A673 (cell line): ENCODE data around the gene MIER3. TPM values are rescaled to one million over a fixed set of nuclear protein-coding genes. Genes with fewer than 3 reads are reported as not detected.

Experiments
- BruUV-seq: library from RNA; stranded (reverse); fragments of 400-500 nt; replicated peaks from 2 replicates; lab custom pipeline; 2021; lab: Mats Ljungman, UMichigan
- CTCF ChIA-PET: fragments of 300-600 bp; sonication (Branson Sonifier 250); formaldehyde crosslinking; loops from one replicate; lab custom pipeline; 2022; ENCODE audit warnings: antibody characterized with exemption; lab: Charles Lee
- POLR2A ChIA-PET: fragments of 300-600 bp; sonication (Branson Sonifier 250); formaldehyde crosslinking; loops from one replicate; lab custom pipeline; 2022; ENCODE audit warnings: antibody characterized with exemption; ENCODE audit not compliant: low non-redundant PET; lab: Charles Lee
- DNase-seq: peaks from one replicate; pipeline ENCODE4 v3.0.0-alpha.2; 2015; ENCODE audit warnings: low spot score
- H3K27ac ChIP-seq: fragments of 200-600 bp; sonication (generic); 2 replicates; pipeline ENCODE4 v1.5.1; 2016; ENCODE audit warnings: mixed run types, low read depth, mild to moderate bottlenecking, mixed read lengths, antibody characterized with exemption, low read length; ENCODE audit not compliant: poor library complexity, severe bottlenecking
- H3K27me3 ChIP-seq: fragments of 200-600 bp; sonication (generic); replicated peaks from 2 replicates; pipeline ENCODE4 v1.6.1; 2017; ENCODE audit warnings: mixed run types, low read depth, mild to moderate bottlenecking, mixed read lengths, antibody characterized with exemption, low read length; ENCODE audit not compliant: insufficient read depth, poor library complexity
- H3K36me3 ChIP-seq: fragments of 200-600 bp; sonication (generic); 2 replicates; pipeline ENCODE4 v1.6.1; 2016; ENCODE audit warnings: mixed run types, mild to moderate bottlenecking, mixed read lengths, antibody characterized with exemption, low read length; ENCODE audit not compliant: insufficient read depth, poor library complexity, severe bottlenecking
- H3K4me1 ChIP-seq: fragments of 200-600 bp; sonication (generic); 2 replicates; pipeline ENCODE4 v1.6.1; 2017; ENCODE audit warnings: mixed run types, mild to moderate bottlenecking, mixed read lengths, antibody characterized with exemption, low read length; ENCODE audit not compliant: insufficient read depth, poor library complexity, severe bottlenecking
- H3K4me3 ChIP-seq: fragments of 200-600 bp; sonication (generic); 2 replicates; pipeline ENCODE4 v1.5.1; 2016; ENCODE audit warnings: low read depth, mixed run types, mild to moderate bottlenecking, mixed read lengths, low read length; ENCODE audit not compliant: poor library complexity, severe bottlenecking
- H3K9me3 ChIP-seq: fragments of 200-600 bp; sonication (generic); 2 replicates; pipeline ENCODE4 v1.6.1; 2016; ENCODE audit warnings: mixed run types, low read depth, mild to moderate bottlenecking, mixed read lengths, antibody characterized with exemption, low read length; ENCODE audit not compliant: poor library complexity, severe bottlenecking
- CTCF ChIP-seq: fragments of 300-800, 200-600 bp; sonication (generic); conservative IDR thresholded peaks from 2 replicates; pipeline ENCODE4 v1.5.1; 2017; ENCODE audit warnings: low read depth, mild to moderate bottlenecking, antibody characterized with exemption, low read length, moderate library complexity, mixed read lengths
- EZH2 ChIP-seq: fragments of 200-600 bp; sonication (generic); IDR thresholded peaks from 2 replicates; pipeline ENCODE4 v1.6.1; 2017; ENCODE audit warnings: borderline replicate concordance, low read depth, mild to moderate bottlenecking, mixed read lengths, antibody characterized with exemption, low read length; ENCODE audit not compliant: poor library complexity, severe bottlenecking
- intact Hi-C: fragments of 100-400 bp; cut with micrococcal nuclease; formaldehyde crosslinking; loops from one replicate; pipeline ENCODE4 v1.10.0; 2022; ENCODE audit not compliant: unreplicated experiment
- total RNA-seq: library from RNA; stranded (reverse); gene quantifications from 2 replicates; pipeline ENCODE4 v1.2.3, GENCODE V29; 2021

MIER3 gene
- total RNA-seq, 1 experiment from 2014 or later, result 26.2 TPM

- Histone ChIP-seq H3K27me3 (no peaks in the 10 kb centered on the region), H3K36me3 (peaks cover 43% of the 10 kb centered on the region), H3K9me3 (no peaks in the 10 kb centered on the region), H3K4me3 (no peak overlapping the region), H3K27ac (no peak overlapping the region), H3K4me1 (no peaks in the 10 kb centered on the region)
- intact Hi-C loops, result no loop called here
- no TSS peak for BruUV-seq
- DNase-seq, result no peak
- no peak for TF ChIP-seq EZH2
- TF ChIP-seq CTCF, result no peak
- ChIA-PET CTCF (no interaction called here), POLR2A (no interaction called here)
Observed at GRCh38 chr5:56922922-56923321, 29.0 kb downstream of the MIER3 start.

- no peak overlapping the region for H3K27ac ChIP-seq
- ChIA-PET CTCF (no interaction called here), POLR2A (no interaction called here)
- H3K27me3 ChIP-seq, result no peaks in the 10 kb centered on the region
- peaks cover 32% of the 10 kb centered on the region for H3K36me3 ChIP-seq
- BruUV-seq, result no TSS peak
- no peaks in the 10 kb centered on the region for H3K9me3 ChIP-seq
- TF ChIP-seq CTCF (no peak), EZH2 (no peak)
- intact Hi-C loops, result no loop called here
- no peak overlapping the region for H3K4me3 ChIP-seq
- no peak for DNase-seq
- H3K4me1 ChIP-seq, result no peaks in the 10 kb centered on the region
Observed at GRCh38 chr5:56919942-56920662, 31.8 kb downstream of the MIER3 start.

GRCh38 chr5:56918054-56918453, 33.9 kb downstream of the MIER3 start:
- no TSS peak for BruUV-seq
- H3K36me3 ChIP-seq, result peaks cover 12% of the 10 kb centered on the region
- no peaks in the 10 kb centered on the region for H3K27me3 ChIP-seq
- H3K4me1 ChIP-seq, result no peaks in the 10 kb centered on the region
- no peak overlapping the region for H3K27ac ChIP-seq
- POLR2A ChIA-PET, result interaction anchor here (0.6 kb wide), 1 partner anchor 255 kb away, joined by 5 read pairs; no protein-coding TSS in a partner anchor
- TF ChIP-seq CTCF (no peak), EZH2 (no peak)
- intact Hi-C loops, result no loop called here
- no peaks in the 10 kb centered on the region for H3K9me3 ChIP-seq
- CTCF ChIA-PET, result no interaction called here
- no peak for DNase-seq
- no peak overlapping the region for H3K4me3 ChIP-seq
